Adrenal gland (tissue), 12 donors: ENCODE measurements around the gene ARF3. TPM values are rescaled to one million over a fixed set of nuclear protein-coding genes. Genes with fewer than 3 reads are reported as not detected.

Experiments used
- DNase-seq, 7 donors: peaks; one replicate each; pipeline ENCODE4 v3.0.0-alpha.2; 2019 to 2020
- H3K27ac ChIP-seq, 5 donors: fragments of 200-600 bp; sonication (generic) in 4 of 5; 1 replicate in 3 of 5; 2 replicates in 2 of 5; pipeline versions ENCODE4 v1.5.1 to v1.8.0; 2016 to 2020; ENCODE audit warnings: mild to moderate bottlenecking in 1 of 5
- H3K27me3 ChIP-seq: fragments of 200-600 bp; 2 replicates; pipeline ENCODE4 v1.8.0; 2021
- H3K36me3 ChIP-seq, 2 donors: fragments of 200-600 bp; replicated peaks in 1 of 2; 1 replicate in 1 of 2; 2 replicates in 1 of 2; pipeline versions ENCODE4 v1.5.1 to v1.8.0; 2018 to 2022
- H3K4me1 ChIP-seq, 2 donors: fragments of 200-600 bp; replicated peaks in 1 of 2; 1 replicate in 1 of 2; 2 replicates in 1 of 2; pipeline versions ENCODE4 v1.5.1 to v1.8.0; 2018 to 2021
- H3K4me3 ChIP-seq, 4 donors: fragments of 200-600 bp; sonication (generic) in 3 of 4; one replicate each; pipeline ENCODE4 v1.5.1; 2016 to 2018
- H3K9me3 ChIP-seq, 3 donors: fragments of 200-600 bp; sonication (generic) in 1 of 3; replicated peaks in 1 of 3; 1 replicate in 2 of 3; 2 replicates in 1 of 3; pipeline versions ENCODE4 v1.5.1 to v1.8.0; 2016 to 2021
- POLR2A ChIP-seq, 2 donors: fragments of 450-650 bp; IDR thresholded peaks; one replicate each; pipeline ENCODE4 v1.6.1; 2017; ENCODE audit warnings: antibody characterized with exemption in 2 of 2, mild to moderate bottlenecking in 2 of 2, moderate library complexity in 1 of 2
- WGBS, 4 donors: extraction: QIAGEN DNeasy Blood & Tissue Kit in 2 of 4; methylation state at CpG; one replicate each; pipeline versions ENCODE4 v1.1.5 to v1.1.7; 2013 to 2017; 5-methylcytosine and 5-hydroxymethylcytosine counted together
- intact Hi-C, 2 donors: fragments of 100-400 bp; cut with DNase I; formaldehyde crosslinking; loops; one replicate each; pipeline versions ENCODE4 v1.14.1 to v1.15.0; 2022 to 2023
- polyA plus RNA-seq, 3 donors: library from polyadenylated mRNA; stranded (reverse); fragments of 200-250 nt in 2 of 3; fragments of 350-450 nt in 1 of 3; fragmentation: Illumina TruSeq in 1 of 3; extraction: RNeasy Lipid Tissue Mini Kit (QIAGEN cat#74804) in 1 of 3; gene quantifications; one replicate each; pipeline ENCODE4 v1.2.3, GENCODE V29; 2013 to 2014
- total RNA-seq, 9 donors: library from RNA; depleted of rRNA in 4 of 9; stranded (reverse); fragments of >200 nt in 4 of 9; fragments of 120-200 nt in 1 of 9; fragmentation: NEBNext Ultra II Directional in 1 of 9; extraction: Animal tissue kit (Norgen Biotek cat#: 25700) in 1 of 9; gene quantifications; one replicate each; pipeline versions ENCODE4 v1.1.0 to v1.2.4, GENCODE V29; 2013 to 2023
- TF ChIP-seq, protein P1 (sequence below), 6 experiments: fragments of 450-650 bp in 4 of 6; fragments of 200-600 bp in 2 of 6; sonication (generic) in 1 of 6; IDR thresholded peaks; 1 replicate in 5 of 6; 2 replicates in 1 of 6; pipeline versions ENCODE4 v1.5.1 to v1.8.0; 2016 to 2021; ENCODE audit warnings: antibody characterized with exemption in 6 of 6, mild to moderate bottlenecking in 2 of 6, moderate library complexity in 1 of 6
- donor health status: healthy with polysubstance abuse.
- donor health status: Bipolar disorder and iron deficiency.
- donor health status: DM: yes; HTN: yes; CAD: no.
- donor health status: DM: no; HTN: no; CAD: no.
- donor health status: DM: no; HTN: no; CAD: no.
- donor health status: DM: yes; HTN: yes; CAD: no.

Gene ARF3
- total and polyA plus RNA-seq, 12 donors: 55.2 to 237 (median 105) TPM

DNA sequence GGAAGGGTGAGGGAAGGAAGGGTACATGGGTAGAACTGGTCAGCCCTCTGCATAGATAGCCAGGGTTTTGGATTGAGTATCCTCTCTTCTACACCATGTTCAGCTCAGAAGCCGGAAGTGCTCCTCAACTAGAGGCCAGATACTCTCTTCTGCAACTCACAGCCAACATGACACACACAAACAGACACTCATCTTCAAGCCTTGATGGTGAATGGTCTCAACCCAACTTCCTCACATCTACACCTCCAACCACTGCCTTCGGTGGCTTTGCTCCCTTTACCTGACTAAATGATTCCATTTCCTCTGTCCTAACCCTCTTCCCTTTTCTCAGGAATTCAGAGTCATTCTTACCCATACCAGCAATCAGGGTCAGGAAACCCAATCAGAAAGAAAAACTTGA is 24.4 kb downstream of the ARF3 start:
- Histone ChIP-seq H3K27ac (no peak overlapping the region), H3K9me3 (no peaks in the 10 kb centered on the region), H3K27me3 (no peaks in the 10 kb centered on the region), H3K4me3 (no peak overlapping the region), H3K36me3 (peaks cover 0 to 53% of the 10 kb centered on the region in 2 donors), H3K4me1 (no peaks in the 10 kb centered on the region)
- DNase-seq: no peak
- WGBS, 4 donors: 51 to 90% (median 85%) methylated on average over 2 of the region's 2 CpGs
- TF ChIP-seq, protein P1, sequence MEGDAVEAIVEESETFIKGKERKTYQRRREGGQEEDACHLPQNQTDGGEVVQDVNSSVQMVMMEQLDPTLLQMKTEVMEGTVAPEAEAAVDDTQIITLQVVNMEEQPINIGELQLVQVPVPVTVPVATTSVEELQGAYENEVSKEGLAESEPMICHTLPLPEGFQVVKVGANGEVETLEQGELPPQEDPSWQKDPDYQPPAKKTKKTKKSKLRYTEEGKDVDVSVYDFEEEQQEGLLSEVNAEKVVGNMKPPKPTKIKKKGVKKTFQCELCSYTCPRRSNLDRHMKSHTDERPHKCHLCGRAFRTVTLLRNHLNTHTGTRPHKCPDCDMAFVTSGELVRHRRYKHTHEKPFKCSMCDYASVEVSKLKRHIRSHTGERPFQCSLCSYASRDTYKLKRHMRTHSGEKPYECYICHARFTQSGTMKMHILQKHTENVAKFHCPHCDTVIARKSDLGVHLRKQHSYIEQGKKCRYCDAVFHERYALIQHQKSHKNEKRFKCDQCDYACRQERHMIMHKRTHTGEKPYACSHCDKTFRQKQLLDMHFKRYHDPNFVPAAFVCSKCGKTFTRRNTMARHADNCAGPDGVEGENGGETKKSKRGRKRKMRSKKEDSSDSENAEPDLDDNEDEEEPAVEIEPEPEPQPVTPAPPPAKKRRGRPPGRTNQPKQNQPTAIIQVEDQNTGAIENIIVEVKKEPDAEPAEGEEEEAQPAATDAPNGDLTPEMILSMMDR (IDR thresholded peaks at IDR 0.05): no peak
- no peak for TF ChIP-seq POLR2A (IDR thresholded peaks at IDR 0.05)
- intact Hi-C loops: loop anchor here in 1 of 2 donors (10.0 kb wide), 1 partner anchor 52 kb away; no protein-coding TSS in a partner anchor

DNA sequence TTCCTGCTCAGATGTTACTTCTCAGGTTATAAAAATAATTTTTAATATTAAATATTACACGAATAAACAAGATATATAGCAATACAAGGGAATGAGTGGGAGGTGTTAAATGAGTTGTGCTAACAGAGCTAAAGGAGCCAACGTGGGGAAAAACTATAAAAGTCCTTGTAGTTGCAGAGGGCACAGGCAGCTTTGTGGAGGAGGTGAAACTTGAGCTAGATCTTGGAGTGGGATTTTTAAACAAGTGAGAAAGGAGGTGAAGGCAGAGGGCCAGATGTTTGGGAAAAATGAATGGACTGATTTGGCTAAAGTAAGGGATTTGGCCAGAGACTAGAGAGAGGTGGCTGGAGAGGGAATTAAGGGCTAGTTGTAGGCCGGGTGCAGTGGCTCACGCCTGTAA is 26.8 kb downstream of the ARF3 start:
- intact Hi-C loops: loop anchor here in 1 of 2 donors (10.0 kb wide), 1 partner anchor 54 kb away; no protein-coding TSS in a partner anchor
- no peak overlapping the region for H3K27ac ChIP-seq
- H3K4me3 ChIP-seq: no peak overlapping the region
- H3K27me3 ChIP-seq: no peaks in the 10 kb centered on the region
- 79 to 84% (median 83%) methylated on average over 4 of the region's 4 CpGs for WGBS, 4 donors
- H3K4me1 ChIP-seq: peaks cover 0 to 5% of the 10 kb centered on the region in 2 donors
- TF ChIP-seq, protein P1 (IDR thresholded peaks at IDR 0.05): no peak
- TF ChIP-seq POLR2A (IDR thresholded peaks at IDR 0.05): no peak
- no peaks in the 10 kb centered on the region for H3K9me3 ChIP-seq
- DNase-seq: no peak
- peaks cover 0 to 38% of the 10 kb centered on the region in 2 donors for H3K36me3 ChIP-seq

DNA sequence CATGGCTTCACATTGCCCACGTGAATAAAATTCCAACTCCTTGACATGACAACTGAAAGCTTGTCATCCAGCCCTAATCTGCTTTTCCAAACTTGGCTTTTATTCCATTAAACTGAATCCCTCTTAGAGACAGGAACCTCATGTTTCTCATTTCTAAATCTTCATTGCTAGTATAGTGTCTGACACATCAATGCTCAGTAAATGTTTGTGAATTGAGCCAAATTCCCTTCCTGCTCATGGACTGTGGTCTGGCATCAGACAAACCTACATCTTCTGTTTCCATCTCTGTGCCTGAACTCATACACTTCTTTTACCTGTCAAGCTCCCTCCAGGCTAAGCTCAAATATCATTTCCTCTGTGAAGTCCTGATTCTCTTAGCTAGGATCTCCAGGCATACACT is 27.7 kb downstream of the ARF3 start:
- DNase-seq: no peak
- 81 to 92% (median 89%) methylated on average over 1 of the region's 1 CpG for WGBS, 4 donors
- peaks cover 0 to 7% of the 10 kb centered on the region in 2 donors for H3K4me1 ChIP-seq
- TF ChIP-seq, protein P1 (IDR thresholded peaks at IDR 0.05): no peak
- no peak for TF ChIP-seq POLR2A (IDR thresholded peaks at IDR 0.05)
- no peaks in the 10 kb centered on the region for H3K9me3 ChIP-seq
- H3K27ac ChIP-seq: no peak overlapping the region
- H3K36me3 ChIP-seq: peaks cover 0 to 32% of the 10 kb centered on the region in 2 donors
- no peak overlapping the region for H3K4me3 ChIP-seq
- intact Hi-C loops: no loop called here
- no peaks in the 10 kb centered on the region for H3K27me3 ChIP-seq

DNA sequence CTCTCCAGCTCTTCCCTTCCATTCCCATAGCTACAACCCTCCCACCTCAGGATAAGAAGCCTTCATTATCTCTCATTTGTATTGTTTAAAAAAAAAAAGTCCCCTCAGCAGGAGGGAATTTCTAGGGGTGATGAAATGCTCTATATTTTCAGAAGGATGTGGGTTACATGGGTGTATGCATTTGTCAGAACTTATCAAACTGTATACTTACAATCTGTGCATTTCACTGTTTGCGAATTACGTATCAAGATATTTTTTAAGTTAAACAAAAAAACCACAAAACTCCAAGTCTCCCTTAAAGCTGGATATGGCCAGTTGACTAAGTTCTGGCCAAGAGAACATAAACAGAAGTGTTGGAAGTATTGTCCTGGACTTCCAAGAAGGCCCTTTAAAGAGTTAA is 30.0 kb downstream of the ARF3 start:
- WGBS, 4 donors: 95 to 97% (median 96%) methylated on average over 2 of the region's 2 CpGs

More for the DNA sequence above, 30.0 kb downstream of the ARF3 start:
- DNase-seq: no peak
- TF ChIP-seq, protein P1 (IDR thresholded peaks at IDR 0.05): no peak
- TF ChIP-seq POLR2A (IDR thresholded peaks at IDR 0.05): no peak
- H3K27me3 ChIP-seq: no peaks in the 10 kb centered on the region
- H3K9me3 ChIP-seq: no peaks in the 10 kb centered on the region
- no peak overlapping the region for H3K4me3 ChIP-seq
- peaks cover 0 to 17% of the 10 kb centered on the region in 2 donors for H3K36me3 ChIP-seq
- intact Hi-C loops: no loop called here
- H3K27ac ChIP-seq: no peak overlapping the region
- H3K4me1 ChIP-seq: peaks cover 0 to 10% of the 10 kb centered on the region in 2 donors
